Neural cell (in vitro differentiated cells): ENCODE measurements around the gene MID1. TPM values are rescaled to one million over a fixed set of nuclear protein-coding genes. Genes with fewer than 3 reads are reported as not detected.

Experiments used
- H2AFZ ChIP-seq: fragments of 200-600, 300-800 bp; sonication (generic), shearing (Covaris generic); 2 replicates; pipeline ENCODE4 v1.6.0; 2014; ENCODE audit warnings: low read depth, mild to moderate bottlenecking, antibody characterized with exemption, low read length, moderate library complexity
- H3F3A ChIP-seq: fragments of 200-600 bp; shearing (Covaris generic); 2 replicates; pipeline ENCODE4 v1.6.1; 2016; ENCODE audit warnings: mild to moderate bottlenecking, moderate library complexity, mixed read lengths, antibody characterized with exemption, low read length; ENCODE audit not compliant: insufficient read depth, poor library complexity, severe bottlenecking
- H3K27ac ChIP-seq: fragments of 200-600, 300-800 bp; sonication (generic), shearing (Covaris generic); 2 replicates; pipeline ENCODE4 v1.5.1; 2014; ENCODE audit warnings: mild to moderate bottlenecking, low read length, moderate library complexity
- H3K27me3 ChIP-seq: fragments of 300-800, 200-600 bp; sonication (generic), shearing (Covaris generic); 2 replicates; pipeline ENCODE4 v1.6.0; 2014; ENCODE audit warnings: mild to moderate bottlenecking, low read depth, low read length, moderate library complexity; ENCODE audit not compliant: insufficient read depth
- H3K36me3 ChIP-seq: fragments of 300-800, 200-600 bp; sonication (generic), shearing (Covaris generic); 2 replicates; pipeline ENCODE4 v1.5.1; 2014; ENCODE audit warnings: mild to moderate bottlenecking, antibody characterized with exemption, low read length, moderate library complexity; ENCODE audit not compliant: insufficient read depth
- H3K4me2 ChIP-seq: fragments of 300-800, 200-600 bp; sonication (generic), shearing (Covaris generic); 2 replicates; pipeline ENCODE4 v1.6.0; 2014; ENCODE audit warnings: mild to moderate bottlenecking, low read length
- H3K4me3 ChIP-seq: fragments of 300-800, 200-600 bp; sonication (generic), shearing (Covaris generic); 2 replicates; pipeline ENCODE4 v1.5.1; 2014; ENCODE audit warnings: mild to moderate bottlenecking, low read length, moderate library complexity
- H3K79me2 ChIP-seq: fragments of 200-600 bp; shearing (Covaris generic); replicated peaks from 2 replicates; pipeline ENCODE4 v1.6.0; 2014; ENCODE audit warnings: mild to moderate bottlenecking, low read length, moderate library complexity; ENCODE audit not compliant: insufficient read depth
- H3K9ac ChIP-seq: fragments of 300-800, 200-600 bp; sonication (generic), shearing (Covaris generic); 2 replicates; pipeline ENCODE4 v1.6.1; 2016; ENCODE audit warnings: mild to moderate bottlenecking, low read length, mixed read lengths
- H3K9me2 ChIP-seq: fragments of 200-600 bp; shearing (Covaris generic); 2 replicates; pipeline ENCODE4 v1.6.1; 2016; ENCODE audit warnings: mild to moderate bottlenecking, low read length, mixed read lengths; ENCODE audit not compliant: insufficient read depth
- H3K9me3 ChIP-seq: fragments of 200-600, 300-800 bp; sonication (generic), shearing (Covaris generic); 2 replicates; pipeline ENCODE4 v1.6.1; 2016; ENCODE audit warnings: mild to moderate bottlenecking, mixed run types, low read length, moderate library complexity, mixed read lengths
- H4K20me1 ChIP-seq: fragments of 200-600 bp; shearing (Covaris generic); 2 replicates; pipeline ENCODE4 v1.6.1; 2016; ENCODE audit warnings: mild to moderate bottlenecking, mixed run types; ENCODE audit not compliant: insufficient read depth
- CTCF ChIP-seq: fragments of 450-650 bp; IDR thresholded peaks from 2 replicates; pipeline ENCODE4 v1.5.1; 2014; ENCODE audit warnings: antibody characterized with exemption, mild to moderate bottlenecking, moderate library complexity; ENCODE audit not compliant: poor library complexity, severe bottlenecking
- EP300 ChIP-seq: fragments of 450-650 bp; conservative IDR thresholded peaks from 2 replicates; pipeline ENCODE4 v1.6.1; 2014; ENCODE audit warnings: antibody characterized with exemption, mild to moderate bottlenecking, moderate library complexity; ENCODE audit not compliant: poor library complexity, severe bottlenecking
- EZH2 ChIP-seq: fragments of 200-600, 300-800 bp; shearing (Covaris generic), sonication (generic); IDR thresholded peaks from 2 replicates; pipeline ENCODE4 v1.6.1; 2014; ENCODE audit warnings: antibody characterized with exemption, low read length, borderline replicate concordance, mild to moderate bottlenecking; ENCODE audit not compliant: insufficient read depth, poor library complexity, severe bottlenecking
- MXI1 ChIP-seq: fragments of 450-650 bp; conservative IDR thresholded peaks from 2 replicates; pipeline ENCODE4 v1.6.1; 2014; ENCODE audit warnings: antibody characterized with exemption, mild to moderate bottlenecking; ENCODE audit not compliant: poor library complexity, severe bottlenecking
- POLR2AphosphoS5 ChIP-seq: IDR thresholded peaks from 2 replicates; pipeline ENCODE4 v1.6.1; 2012
- RAD21 ChIP-seq: fragments of 450-650 bp; conservative IDR thresholded peaks from 2 replicates; pipeline ENCODE4 v1.6.1; 2014; ENCODE audit warnings: antibody characterized with exemption, mild to moderate bottlenecking, moderate library complexity
- SMC3 ChIP-seq: fragments of 450-650 bp; conservative IDR thresholded peaks from 2 replicates; pipeline ENCODE4 v1.6.1; 2014; ENCODE audit warnings: antibody characterized with exemption, mild to moderate bottlenecking, moderate library complexity; ENCODE audit not compliant: poor library complexity
- TAF1 ChIP-seq: IDR thresholded peaks from 2 replicates; pipeline ENCODE4 v1.6.1; 2012; ENCODE audit warnings: low read depth
- polyA plus RNA-seq: library from polyadenylated mRNA; depleted of rRNA; stranded (reverse); fragments of >200 nt; gene quantifications from 2 replicates; pipeline ENCODE4 v1.2.3, GENCODE V29; 2014
- TF ChIP-seq, protein P1 (sequence below): IDR thresholded peaks from 2 replicates; pipeline ENCODE4 v1.6.1; 2012; ENCODE audit warnings: borderline replicate concordance

The MID1 gene
- polyA plus RNA-seq, 1 donor from 2014 or later: 16.6 TPM

GRCh38 chrX:10529344-10529743 lies 91.0 kb downstream of the MID1 start:
- Histone ChIP-seq H3K36me3 (no peaks in the 10 kb centered on the region), H4K20me1 (no peaks in the 10 kb centered on the region)

GRCh38 chrX:10526451-10526850 lies 93.9 kb downstream of the MID1 start:
- no peak overlapping the region for H2AFZ ChIP-seq
- no peak overlapping the region for H3K4me2 ChIP-seq
- no peaks in the 10 kb centered on the region for H3K79me2 ChIP-seq
- H3K4me3 ChIP-seq: no peak overlapping the region
- H3K36me3 ChIP-seq: no peaks in the 10 kb centered on the region
- no peak overlapping the region for H3K27ac ChIP-seq
- H3K9ac ChIP-seq: no peak overlapping the region
- TF ChIP-seq MXI1 (no peak), SMC3 (no peak), CTCF (no peak), POLR2AphosphoS5 (no peak), TAF1 (no peak), EZH2 (no peak), RAD21 (no peak), EP300 (no peak)
- TF ChIP-seq, protein P1, sequence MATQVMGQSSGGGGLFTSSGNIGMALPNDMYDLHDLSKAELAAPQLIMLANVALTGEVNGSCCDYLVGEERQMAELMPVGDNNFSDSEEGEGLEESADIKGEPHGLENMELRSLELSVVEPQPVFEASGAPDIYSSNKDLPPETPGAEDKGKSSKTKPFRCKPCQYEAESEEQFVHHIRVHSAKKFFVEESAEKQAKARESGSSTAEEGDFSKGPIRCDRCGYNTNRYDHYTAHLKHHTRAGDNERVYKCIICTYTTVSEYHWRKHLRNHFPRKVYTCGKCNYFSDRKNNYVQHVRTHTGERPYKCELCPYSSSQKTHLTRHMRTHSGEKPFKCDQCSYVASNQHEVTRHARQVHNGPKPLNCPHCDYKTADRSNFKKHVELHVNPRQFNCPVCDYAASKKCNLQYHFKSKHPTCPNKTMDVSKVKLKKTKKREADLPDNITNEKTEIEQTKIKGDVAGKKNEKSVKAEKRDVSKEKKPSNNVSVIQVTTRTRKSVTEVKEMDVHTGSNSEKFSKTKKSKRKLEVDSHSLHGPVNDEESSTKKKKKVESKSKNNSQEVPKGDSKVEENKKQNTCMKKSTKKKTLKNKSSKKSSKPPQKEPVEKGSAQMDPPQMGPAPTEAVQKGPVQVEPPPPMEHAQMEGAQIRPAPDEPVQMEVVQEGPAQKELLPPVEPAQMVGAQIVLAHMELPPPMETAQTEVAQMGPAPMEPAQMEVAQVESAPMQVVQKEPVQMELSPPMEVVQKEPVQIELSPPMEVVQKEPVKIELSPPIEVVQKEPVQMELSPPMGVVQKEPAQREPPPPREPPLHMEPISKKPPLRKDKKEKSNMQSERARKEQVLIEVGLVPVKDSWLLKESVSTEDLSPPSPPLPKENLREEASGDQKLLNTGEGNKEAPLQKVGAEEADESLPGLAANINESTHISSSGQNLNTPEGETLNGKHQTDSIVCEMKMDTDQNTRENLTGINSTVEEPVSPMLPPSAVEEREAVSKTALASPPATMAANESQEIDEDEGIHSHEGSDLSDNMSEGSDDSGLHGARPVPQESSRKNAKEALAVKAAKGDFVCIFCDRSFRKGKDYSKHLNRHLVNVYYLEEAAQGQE: no peak
- H3F3A ChIP-seq: no peaks in the 10 kb centered on the region
- no peaks in the 10 kb centered on the region for H4K20me1 ChIP-seq
- H3K27me3 ChIP-seq: no peaks in the 10 kb centered on the region
- no peaks in the 10 kb centered on the region for H3K9me3 ChIP-seq
- H3K9me2 ChIP-seq: no peaks in the 10 kb centered on the region

More at GRCh38 chrX:10529344-10529743, 91.0 kb downstream of the MID1 start:
- Histone ChIP-seq H3K9me2 (no peaks in the 10 kb centered on the region), H3F3A (no peaks in the 10 kb centered on the region), H2AFZ (no peak overlapping the region), H3K79me2 (no peaks in the 10 kb centered on the region), H3K4me2 (no peak overlapping the region), H3K4me3 (no peak overlapping the region), H3K9ac (no peak overlapping the region), H3K27me3 (no peaks in the 10 kb centered on the region), H3K27ac (no peak overlapping the region), H3K9me3 (no peaks in the 10 kb centered on the region)
- no peak for TF ChIP-seq SMC3
